Activated naive CD8-positive, alpha-beta T cell treated with anti-CD3 and anti-CD28 coated beads, Interleukin-2, amount 50 U/mL, for 16 hours (primary cell): ENCODE data around the gene ZNF407.

Source experiments
- DNase-seq: peaks from one replicate; pipeline ENCODE4 v3.0.0-alpha.2; 2020; ENCODE audit warnings: low read depth, low spot score

ZNF407 gene

DNA sequence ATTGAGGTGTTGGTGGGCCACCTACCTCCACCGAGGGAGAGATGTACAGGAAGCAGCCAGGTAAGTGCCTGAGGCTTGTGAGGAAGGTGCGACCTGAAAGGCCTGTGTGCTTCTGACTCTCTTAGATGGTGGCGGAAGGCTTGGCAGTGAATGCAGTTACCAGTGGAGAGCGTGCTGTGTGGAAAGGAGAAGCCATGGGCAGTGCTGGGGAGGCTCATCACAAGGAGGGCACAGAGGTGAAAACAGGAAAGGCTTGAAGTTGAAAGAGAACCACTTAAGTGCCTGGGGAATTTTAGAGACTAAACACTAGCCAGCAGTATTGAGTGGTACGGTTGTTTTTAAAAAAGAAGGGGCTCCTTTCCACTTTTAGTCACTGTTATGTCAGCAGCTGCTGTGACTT lies 130.9 kb downstream of the ZNF407 start:
- no peak for DNase-seq

DNA sequence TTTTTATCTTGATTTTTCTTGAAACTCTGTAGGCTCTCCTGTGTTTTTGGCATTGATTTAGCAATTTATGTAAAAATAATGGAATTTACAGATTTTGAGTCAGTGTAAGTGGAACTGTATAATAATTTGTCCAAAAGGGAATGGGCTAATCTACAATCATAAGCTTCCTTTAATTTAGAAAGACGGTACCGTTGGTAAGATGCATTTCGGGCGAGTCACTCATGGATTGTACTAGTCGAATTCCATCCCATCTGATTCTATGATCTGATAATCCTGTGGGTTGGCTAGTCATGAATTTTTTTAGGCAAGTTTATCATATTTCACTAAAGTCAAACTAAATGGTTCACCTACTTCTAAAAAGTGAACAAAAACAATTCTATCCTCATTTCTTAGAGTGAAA lies 133.4 kb downstream of the ZNF407 start:
- DNase-seq: no peak

DNA sequence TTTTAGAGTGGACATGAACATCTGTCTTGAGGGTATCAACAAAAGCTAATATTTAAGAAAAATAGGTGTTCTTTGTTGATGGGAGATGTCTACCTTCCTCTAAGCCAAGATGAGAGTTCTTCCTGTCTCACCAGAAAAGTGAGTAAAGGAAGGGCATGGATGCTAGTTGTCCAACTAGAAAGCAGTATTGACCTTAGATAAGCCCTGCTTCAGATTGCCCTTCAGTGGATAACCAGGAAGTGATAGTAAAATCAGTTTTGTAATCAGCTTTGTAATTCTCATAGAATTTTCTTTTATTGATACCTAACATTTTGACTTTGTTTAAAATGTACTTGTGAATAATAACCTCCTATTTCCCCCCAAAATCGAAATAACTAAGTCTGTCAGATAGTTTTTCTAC lies 134.7 kb downstream of the ZNF407 start:
- DNase-seq: no peak

DNA sequence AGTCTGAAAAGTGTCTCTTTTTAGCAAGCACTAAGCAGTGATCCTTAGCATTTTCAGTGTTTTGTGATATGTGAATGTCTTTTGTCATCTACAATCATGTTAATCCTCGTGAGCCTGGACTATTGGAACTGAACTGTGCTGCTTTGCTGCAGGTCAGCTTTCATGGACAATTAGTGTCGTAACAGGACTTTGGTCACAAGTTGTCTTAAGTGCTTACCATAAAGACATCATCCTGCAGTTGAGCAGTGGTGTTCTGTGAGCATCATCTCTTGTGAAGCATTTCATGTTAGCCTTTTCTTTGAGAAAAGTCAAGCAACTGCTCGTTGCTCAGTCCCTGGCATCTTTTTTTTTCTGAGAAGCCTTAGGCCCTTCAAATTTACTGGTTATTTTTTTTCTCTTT lies 135.9 kb downstream of the ZNF407 start:
- DNase-seq: no peak

DNA sequence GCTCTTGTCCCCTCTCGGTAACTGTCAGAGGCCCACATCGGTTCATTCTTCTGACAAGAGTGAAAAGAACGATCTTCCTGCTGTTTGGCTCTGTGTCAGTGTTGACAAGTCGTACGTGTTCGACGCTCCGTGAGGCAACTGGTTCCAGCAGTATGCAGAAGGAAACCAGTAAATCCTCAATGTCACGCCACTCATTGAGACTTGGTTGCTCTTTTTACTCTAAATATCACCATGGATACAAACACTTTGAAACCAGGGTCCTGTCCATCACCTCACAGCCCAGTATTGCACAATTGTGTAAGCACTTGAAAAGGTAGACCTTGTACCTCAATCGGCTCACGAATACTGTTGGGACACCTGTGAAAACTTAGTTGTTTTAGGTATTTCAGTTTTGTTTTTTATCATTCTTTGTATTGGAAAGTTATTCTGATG lies 136.4 kb downstream of the ZNF407 start:
- DNase-seq: no peak

DNA sequence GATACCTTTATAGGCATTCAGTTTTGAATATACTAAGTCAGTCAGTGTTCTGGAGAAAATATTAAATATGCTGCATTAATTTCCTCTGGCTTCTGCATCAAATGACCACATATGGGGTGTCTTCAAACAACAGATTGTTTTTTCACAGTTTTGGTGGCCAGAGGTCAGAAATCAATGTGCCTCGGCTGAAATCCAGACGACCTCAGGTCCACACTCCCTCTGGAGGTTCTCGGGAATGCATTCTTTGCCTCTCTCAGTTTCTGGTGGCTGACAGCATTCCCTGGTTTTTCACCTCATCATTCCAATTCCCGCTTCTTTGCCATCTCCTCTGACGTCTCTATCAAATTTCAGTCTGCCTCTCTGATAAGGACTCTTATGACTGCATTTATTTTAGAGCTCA lies 142.3 kb downstream of the ZNF407 start:
- DNase-seq: no peak

DNA sequence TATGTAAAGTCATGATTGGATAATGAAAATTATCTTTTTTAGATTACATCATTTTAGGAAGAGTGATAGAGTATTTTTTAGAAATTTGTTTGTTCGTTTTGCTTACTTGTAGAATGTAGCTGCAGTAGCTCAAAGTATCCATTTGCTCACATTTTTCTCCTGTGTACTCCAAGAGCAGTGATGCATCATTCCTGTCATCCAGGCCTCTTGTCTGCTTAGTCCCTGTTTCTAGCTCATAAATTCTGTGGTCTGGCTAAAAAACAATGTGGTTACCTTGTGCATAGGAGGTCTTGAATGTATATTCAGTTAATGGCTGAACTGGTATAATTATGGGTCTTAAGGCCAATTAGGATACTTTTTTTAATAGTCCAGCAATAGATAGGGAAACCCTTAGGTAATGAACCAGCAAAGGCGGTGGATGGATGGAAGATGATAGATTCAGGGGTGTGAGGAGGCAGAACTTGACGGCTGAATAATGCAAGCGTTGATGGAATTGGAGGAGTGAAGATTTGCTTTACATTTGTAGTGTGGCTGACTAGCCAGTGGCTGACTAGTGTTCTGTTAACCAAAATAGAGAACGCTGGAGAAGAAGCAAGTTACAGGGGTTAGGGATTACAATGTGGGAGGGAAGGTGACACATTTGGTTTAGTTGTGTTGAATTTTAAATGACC lies 145.0 kb downstream of the ZNF407 start:
- DNase-seq: no peak

DNA sequence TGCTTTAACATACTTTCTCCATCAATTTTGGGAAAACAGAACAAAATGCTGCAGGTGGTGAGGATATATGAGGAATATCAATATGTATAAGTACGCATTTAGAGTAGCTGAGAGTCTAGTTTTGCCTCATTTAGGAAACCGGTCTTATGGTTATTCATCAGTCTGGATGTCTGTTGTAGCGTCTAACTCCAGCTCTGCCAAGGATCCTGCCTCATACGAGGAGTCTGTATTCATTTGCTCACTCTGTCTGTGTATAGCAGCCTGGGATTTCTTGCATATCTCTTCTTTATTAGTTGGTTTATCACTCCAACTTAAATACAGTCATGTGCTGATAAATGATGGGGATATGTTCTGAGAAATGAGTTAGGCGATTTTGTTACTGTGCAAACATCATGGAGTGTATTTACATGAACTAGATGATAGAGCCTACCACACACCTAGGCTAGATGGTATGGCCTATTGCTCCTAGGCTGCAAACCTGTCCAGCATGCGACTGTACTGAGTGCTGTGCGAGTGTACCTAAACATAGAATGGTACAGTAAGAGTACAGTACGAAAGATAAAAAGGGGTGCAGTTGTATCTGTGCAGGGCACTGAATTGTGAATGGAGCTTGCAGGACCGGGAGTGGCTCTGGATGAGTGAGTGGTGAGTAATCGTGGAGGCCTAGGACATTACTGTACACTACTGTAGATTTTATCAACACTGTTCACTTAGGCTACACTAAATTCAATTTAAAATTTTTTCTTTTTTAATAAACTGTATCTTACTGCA lies 148.1 kb downstream of the ZNF407 start:
- DNase-seq: no peak

DNA sequence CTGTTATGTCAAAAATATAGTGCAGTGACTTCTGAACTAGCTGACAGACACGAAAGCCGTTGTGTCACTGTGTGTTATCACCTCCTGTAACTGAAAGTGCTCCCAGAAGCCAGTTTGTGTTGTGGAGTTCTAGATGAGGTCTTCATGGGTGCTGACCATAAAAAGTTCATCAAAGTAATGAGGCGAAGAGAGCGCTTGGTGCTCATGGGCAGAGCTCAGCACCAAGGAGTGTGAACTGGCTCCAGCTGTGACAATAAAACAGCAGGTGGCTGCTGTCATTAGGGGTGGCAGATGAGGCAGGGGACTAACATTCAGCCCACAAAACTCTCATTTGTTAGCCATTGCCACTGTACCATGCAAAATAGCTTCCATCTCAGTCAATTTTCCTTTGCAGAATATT lies 151.1 kb downstream of the ZNF407 start:
- no peak for DNase-seq

DNA sequence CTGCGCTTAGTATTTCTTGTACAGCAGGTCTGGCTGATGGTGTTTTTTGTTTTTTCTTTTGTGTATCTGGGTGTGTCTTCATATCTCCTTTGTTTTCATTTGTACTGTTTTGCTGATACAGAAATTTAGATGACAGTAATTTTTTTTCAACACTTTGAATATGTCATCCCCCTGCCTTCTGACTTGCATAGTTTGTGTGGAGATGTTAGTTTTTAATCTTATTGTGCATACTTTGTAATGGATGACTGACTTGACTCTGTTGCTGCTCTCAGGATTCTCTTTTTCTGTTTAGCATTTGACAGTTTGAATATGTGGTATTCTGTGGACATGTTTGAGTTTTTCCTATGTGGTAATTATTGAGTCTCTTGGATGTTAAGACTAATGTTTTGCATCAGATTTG lies 161.3 kb downstream of the ZNF407 start:
- DNase-seq: no peak

DNA sequence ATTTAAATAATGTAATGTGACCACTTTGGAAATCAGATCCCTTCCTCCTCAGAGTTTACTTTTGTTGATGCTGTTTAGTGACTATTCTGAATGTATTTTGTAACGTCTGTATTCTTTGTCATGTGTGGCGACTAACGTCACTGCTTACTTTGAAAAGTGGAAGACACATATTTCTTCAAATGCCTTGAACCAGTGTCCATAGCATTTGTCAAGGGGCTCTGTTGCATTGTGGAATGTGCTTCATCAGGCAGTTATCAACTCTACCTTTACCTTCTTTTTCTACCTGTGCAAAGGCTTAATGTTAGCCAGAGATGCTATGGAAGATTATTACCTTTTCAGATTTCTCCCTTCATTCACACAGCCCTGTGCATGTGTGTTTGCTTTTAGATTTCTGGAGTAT lies 162.4 kb downstream of the ZNF407 start:
- DNase-seq: no peak

DNA sequence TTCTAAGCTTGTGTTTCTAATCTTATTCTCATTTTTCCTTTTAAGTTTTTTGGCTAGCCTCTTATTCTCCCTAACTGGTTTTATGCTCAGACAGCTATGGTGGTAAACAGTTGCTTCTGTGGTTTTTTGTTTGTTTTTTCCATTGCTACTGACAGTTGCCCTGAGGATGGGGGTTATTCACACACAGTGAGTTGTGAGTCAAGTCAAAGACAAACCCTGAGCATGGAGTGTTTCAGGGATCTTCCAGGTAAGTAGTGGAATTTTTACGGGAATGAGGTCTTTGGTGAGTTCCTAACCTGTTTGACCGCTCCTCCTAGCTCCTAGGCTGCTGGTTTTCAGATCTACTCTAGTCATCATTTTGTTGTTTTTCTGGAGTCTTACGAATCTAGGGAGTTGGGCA lies 162.8 kb downstream of the ZNF407 start:
- DNase-seq: no peak

DNA sequence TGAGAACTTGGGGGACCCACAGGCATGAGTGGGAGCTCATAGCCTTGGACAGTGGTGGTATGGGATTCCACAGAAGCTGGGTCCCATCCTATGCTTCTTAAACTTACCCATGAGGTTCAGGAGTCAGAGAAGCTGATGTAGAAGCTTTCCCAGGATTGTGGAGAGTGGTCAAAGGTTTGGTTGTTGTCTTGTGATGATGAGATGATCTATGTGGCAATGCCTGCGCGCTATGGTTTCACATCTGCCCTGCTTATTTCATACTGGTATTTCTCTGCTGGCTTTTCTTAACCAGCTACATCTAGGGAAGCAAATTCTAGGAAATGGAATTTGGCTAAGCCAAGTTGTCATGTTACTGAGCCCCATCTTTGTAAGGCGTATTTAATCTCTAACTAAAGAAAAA lies 168.6 kb downstream of the ZNF407 start:
- no peak for DNase-seq

DNA sequence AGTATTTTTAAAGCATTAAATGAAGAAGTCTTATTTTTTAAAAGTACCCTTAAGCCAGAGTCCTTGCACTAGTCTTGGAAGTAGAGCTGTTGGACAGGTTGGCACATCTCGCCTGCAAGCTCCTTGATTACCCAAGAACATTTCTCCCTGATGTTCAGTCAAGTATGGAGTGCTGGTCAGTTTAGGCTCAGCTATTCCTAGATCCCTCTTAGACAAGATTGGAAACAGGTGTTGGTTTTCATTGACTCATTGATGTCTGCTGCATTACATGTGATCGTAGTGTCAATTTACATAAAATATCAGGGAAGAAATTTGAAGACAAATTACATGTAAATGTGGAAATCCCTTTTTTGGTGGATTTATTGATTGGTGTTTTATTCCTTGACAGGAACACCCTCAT lies 170.4 kb downstream of the ZNF407 start:
- DNase-seq: no peak

DNA sequence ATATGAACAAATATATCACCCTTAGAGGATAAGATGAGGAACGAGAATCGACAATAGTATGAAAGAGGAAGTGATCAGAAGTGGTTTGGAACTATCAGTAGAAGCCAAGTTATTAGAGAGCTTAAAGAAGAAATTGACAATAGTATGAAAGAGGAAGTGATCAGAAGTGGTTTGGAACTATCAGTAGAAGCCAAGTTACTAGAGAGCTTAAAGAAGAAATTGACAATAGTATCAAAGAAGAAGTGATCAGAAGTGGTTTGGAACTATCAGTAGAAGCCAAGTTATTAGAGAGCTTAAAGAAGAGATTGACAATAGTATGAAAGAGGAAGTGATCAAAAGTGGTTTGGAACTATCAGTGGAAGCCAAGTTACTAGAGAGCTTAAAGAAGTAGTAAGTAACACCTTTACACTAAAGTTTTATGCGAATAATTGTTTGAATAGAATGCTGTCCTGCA lies 175.5 kb downstream of the ZNF407 start:
- DNase-seq: no peak

DNA sequence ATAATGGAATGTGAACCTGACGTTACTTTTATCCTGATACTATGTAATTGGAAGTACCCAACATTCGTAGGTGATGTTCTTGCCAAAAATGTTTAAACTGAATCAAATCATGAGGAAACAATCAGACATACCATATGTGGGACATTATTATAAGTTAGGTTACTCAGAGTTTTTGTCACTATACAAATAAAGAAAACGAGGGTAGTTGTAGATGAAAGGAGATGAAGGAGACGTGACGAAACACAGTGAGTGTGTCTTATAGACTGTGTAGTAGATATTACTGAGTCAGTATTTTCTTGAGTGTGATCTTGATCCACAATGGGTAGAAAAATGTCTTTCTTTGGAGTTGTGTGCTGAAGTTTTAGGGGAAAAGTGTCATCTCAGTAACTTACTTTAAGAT lies 176.8 kb downstream of the ZNF407 start:
- DNase-seq: no peak

DNA sequence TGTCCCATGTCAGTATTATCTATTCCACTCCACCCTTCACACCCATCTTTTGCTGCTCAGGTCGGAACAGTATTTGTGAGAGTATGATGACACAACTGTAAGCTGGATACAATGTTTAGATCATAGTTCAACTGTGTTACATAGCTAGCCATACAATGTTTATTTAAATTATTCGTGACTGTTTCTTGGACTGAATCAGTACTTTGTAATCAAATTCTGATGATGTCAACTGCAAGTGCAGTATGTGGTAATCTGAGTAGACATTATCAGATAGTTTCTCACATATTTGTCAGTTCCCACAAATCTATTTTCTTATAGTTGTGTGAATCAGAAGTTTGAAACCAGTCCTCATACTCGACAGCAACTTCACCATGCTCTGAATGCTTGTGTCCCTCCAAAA lies 177.6 kb downstream of the ZNF407 start:
- no peak for DNase-seq

DNA sequence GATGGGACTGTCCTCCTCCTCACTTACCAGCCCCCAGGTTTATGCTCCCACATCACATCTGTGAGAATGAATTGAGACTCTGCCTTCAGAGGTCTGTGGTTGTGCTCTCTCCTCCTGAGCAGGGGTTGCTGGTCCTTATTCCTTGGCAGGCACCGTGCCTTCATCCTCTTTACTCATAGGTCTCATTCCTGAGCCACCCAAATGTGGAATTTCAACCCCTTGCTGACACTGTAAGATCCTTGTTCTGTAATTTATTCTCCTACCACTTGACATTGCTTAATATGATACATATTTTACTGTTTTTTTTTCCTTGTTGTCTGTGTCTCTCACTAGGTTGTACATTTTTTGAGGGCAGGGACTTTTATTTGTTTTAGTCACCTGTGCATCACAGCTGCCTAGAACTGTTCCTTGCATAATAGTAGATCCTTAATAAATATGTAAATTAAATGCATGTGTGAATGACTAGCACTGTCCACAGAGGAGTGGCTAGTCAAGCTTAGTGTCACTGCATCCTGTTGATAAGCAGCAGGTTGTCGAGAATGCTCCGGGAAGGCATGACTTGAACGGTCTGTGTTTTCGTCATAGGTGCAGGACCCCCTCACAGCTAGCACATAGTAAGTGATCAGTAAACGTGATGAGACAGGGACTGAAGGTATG lies 180.6 kb downstream of the ZNF407 start:
- DNase-seq: no peak

DNA sequence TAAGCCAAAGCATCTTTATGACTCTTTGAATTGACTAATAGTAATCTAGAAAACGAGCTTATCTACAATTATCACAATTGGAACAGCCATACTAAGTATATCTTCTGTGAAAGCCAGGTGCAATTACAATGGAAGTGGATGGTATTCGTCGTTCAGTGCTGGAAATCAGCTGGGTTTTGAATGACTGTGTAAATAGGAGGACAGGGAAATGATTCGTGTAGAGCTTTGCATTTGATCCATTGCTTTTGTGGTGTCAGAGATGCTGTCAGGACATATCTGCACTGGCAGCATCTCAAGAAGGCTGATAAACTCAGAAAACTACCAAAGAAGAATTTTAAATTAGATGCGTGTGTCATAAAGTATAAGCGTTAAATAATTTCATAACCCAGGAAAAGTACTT lies 187.1 kb downstream of the ZNF407 start:
- DNase-seq: no peak

DNA sequence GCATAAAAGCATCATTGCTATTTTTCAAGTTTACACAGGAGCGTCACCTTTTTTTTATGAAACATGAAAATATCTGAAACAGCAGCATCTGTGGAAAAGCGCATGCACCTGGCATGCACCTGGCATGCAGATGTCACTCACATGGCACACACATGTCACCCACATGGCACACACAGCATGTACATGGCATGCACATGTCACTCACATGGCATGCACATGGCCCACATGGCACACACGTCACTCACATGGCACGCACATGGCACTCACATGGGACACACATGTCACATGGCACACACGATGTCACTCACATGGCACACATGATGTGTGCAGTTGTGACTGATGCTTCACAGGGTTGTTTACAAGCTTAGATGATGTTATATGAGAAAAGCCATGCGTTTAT lies 188.0 kb downstream of the ZNF407 start:
- DNase-seq: no peak

DNA sequence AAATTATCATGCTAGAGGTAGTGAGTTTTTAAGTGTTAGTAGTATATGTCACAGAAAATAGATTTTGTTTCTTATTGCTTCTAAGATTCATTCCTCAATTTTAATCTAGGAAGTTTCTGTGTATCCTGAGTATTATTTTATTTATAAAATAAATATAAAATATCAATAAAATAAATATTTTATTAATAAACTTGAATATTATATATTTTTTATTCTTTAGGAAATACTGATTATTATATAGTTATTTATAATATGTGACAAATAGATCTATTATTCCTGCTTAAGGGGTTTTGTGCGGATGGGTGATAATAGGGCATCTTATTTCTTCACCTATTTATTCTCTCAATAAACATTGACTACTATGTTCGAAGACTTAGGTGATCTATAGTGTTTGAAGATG lies 191.0 kb downstream of the ZNF407 start:
- DNase-seq: no peak

DNA sequence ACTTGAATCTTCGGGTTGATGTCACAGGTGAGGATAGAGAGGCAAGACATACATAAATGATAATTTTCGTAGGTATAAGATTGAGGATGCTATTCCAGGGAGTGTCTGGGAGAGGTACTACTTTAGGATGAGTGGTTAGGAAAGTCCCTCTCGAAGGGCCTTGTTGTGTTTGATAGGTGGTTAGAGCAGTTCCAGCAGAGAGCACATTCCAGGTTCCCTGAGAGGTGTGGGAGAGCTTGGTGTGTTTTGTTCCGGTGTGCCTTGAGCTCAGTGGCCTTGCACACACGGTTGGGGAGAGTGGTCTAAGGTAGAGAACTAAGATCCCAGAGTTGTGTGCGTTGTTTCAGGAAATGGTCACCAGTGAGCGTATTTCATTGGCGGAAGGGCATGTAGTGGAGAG lies 191.4 kb downstream of the ZNF407 start:
- DNase-seq: no peak

DNA sequence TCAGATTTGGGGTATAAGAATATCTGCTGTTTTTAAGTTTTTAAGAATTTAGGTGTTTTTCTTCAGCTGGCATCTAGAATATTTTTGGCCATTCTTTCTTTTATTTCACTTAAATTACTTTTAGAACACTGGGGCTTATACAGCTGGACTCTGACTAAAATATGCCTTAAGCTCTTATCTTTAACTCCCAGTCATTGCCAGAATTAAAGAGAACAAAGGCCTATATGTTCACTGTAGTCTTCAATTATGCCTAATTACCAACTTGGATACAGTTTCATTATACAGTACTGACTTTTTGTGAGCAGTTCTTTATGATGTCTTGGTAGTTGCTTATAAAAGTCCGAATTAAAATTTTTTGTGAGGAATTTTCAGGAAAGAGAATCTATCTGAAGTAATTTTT lies 192.8 kb downstream of the ZNF407 start:
- no peak for DNase-seq
